ENCODE results near the gene NIT1.

DNA sequence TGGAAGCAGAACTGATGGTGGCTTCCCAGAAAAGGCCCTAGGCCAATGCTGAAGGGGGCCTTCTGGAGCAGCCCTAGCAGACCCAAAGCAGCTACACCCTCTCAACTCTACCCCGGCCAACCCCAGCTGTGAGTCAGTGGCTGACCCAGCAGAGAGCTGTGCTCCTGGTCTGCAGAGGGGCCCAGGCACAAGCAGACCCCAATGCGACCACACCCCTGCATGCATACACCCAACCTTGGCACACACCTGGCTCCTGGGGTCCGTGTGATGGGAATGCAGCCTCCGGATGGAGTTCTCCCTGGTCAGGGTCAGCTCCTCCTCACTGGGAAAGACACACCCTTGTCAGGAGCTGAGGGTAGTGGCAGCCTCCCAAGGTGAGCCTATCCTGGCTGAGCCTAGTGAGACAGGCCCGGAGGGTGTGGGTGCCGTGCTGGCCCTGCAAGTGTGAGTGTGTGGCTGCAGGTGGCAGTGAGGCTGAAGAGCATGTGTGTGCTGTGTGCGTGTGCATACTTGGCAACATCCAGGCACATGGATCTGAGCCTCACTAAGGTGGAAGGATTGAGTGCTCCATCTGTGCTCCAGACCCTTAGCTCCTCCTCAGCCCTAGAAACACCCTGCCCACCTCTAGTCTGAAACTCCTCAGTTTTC lies 44.3 kb upstream of the NIT1 start:
- TF ChIP-seq EZH2 (IDR thresholded peaks at IDR 0.05; ENCODE audit: borderline replicate concordance, low read depth, low read length, severe bottlenecking), result no peak
- TF ChIP-seq POLR2AphosphoS5 (IDR thresholded peaks at IDR 0.05; ENCODE audit: insufficient read depth, low read depth, low read length), result no peak
- no peak for TF ChIP-seq POLR2A (IDR thresholded peaks at IDR 0.05; ENCODE audit: low read depth, low read length)
- no peak for TF ChIP-seq FOS (IDR thresholded peaks at IDR 0.05; ENCODE audit: borderline replicate concordance, insufficient read depth, low read length)
- TF ChIP-seq CTCF (IDR thresholded peaks at IDR 0.05; ENCODE audit: extremely low read depth in 1 of 2, insufficient read depth in 1 of 2, low read depth in 1 of 2, low read length in 2 of 2), result no peak
- no peak for TF ChIP-seq GATA2 (IDR thresholded peaks at IDR 0.05; ENCODE audit: insufficient read depth, insufficient read length, low read depth, low read length)
- no peak for TF ChIP-seq JUN (IDR thresholded peaks at IDR 0.05; ENCODE audit: borderline replicate concordance, insufficient read depth, insufficient read length, low read depth)

All from endothelial cell of umbilical vein (primary cell).